Measurements from ENCODE around the gene HMG20A. TPM values are rescaled to one million over a fixed set of nuclear protein-coding genes. Genes with fewer than 3 reads are reported as not detected.

The HMG20A gene
- polyA plus RNA-seq, 1 donor from 2014 or later = 52.2 TPM

DNA sequence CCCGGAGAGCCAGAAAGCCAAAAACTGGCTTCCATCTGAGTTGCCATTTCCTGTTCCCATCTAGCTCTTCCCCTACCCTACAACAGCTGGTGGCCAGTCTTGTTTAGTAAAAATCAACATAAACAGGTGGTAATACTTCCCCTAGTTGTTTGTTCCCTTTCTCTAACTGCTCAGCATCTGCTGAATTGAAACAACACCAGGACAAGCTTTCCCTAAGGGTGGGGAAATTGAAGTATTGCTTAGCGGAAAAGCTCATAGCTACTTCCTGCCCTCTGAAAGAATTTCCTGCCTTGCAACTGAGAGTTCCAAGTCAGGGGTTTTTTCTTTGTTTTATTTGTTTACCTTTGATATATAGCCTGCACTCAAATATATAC, 66.8 kb downstream of the HMG20A start:
- Histone ChIP-seq H3K79me2 (replicated peaks; ENCODE audit: insufficient read depth, low read length) (no peaks in the 10 kb centered on the region), H3K4me3 (ENCODE audit: low read length) (no peak overlapping the region), H3K9ac (ENCODE audit: low read length) (no peak overlapping the region), H3K27me3 (ENCODE audit: insufficient read depth, low read depth, low read length) (no peaks in the 10 kb centered on the region), H3F3A (ENCODE audit: insufficient read depth, low read length, poor library complexity, severe bottlenecking) (no peaks in the 10 kb centered on the region), H2AFZ (ENCODE audit: low read depth, low read length) (no peak overlapping the region), H3K9me2 (ENCODE audit: insufficient read depth, low read length) (no peaks in the 10 kb centered on the region), H3K4me2 (ENCODE audit: low read length) (no peak overlapping the region), H3K9me3 (ENCODE audit: low read length) (no peaks in the 10 kb centered on the region), H3K27ac (ENCODE audit: low read length) (no peak overlapping the region), H3K36me3 (ENCODE audit: insufficient read depth, low read length) (no peaks in the 10 kb centered on the region), H4K20me1 (ENCODE audit: insufficient read depth) (no peaks in the 10 kb centered on the region)
- TF ChIP-seq EP300 (conservative IDR thresholded peaks at IDR 0.05; ENCODE audit: poor library complexity, severe bottlenecking) (no peak), SMC3 (conservative IDR thresholded peaks at IDR 0.05; ENCODE audit: poor library complexity) (no peak), TAF1 (IDR thresholded peaks at IDR 0.05; ENCODE audit: low read depth) (no peak), EZH2 (IDR thresholded peaks at IDR 0.05; ENCODE audit: borderline replicate concordance, insufficient read depth, low read length, poor library complexity, severe bottlenecking) (no peak), RAD21 (conservative IDR thresholded peaks at IDR 0.05) (no peak), MXI1 (conservative IDR thresholded peaks at IDR 0.05; ENCODE audit: poor library complexity, severe bottlenecking) (no peak), POLR2AphosphoS5 (IDR thresholded peaks at IDR 0.05) (no peak)
- TF ChIP-seq, protein P1, sequence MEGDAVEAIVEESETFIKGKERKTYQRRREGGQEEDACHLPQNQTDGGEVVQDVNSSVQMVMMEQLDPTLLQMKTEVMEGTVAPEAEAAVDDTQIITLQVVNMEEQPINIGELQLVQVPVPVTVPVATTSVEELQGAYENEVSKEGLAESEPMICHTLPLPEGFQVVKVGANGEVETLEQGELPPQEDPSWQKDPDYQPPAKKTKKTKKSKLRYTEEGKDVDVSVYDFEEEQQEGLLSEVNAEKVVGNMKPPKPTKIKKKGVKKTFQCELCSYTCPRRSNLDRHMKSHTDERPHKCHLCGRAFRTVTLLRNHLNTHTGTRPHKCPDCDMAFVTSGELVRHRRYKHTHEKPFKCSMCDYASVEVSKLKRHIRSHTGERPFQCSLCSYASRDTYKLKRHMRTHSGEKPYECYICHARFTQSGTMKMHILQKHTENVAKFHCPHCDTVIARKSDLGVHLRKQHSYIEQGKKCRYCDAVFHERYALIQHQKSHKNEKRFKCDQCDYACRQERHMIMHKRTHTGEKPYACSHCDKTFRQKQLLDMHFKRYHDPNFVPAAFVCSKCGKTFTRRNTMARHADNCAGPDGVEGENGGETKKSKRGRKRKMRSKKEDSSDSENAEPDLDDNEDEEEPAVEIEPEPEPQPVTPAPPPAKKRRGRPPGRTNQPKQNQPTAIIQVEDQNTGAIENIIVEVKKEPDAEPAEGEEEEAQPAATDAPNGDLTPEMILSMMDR (IDR thresholded peaks at IDR 0.05; ENCODE audit: poor library complexity, severe bottlenecking) = no peak
- TF ChIP-seq, protein P2, sequence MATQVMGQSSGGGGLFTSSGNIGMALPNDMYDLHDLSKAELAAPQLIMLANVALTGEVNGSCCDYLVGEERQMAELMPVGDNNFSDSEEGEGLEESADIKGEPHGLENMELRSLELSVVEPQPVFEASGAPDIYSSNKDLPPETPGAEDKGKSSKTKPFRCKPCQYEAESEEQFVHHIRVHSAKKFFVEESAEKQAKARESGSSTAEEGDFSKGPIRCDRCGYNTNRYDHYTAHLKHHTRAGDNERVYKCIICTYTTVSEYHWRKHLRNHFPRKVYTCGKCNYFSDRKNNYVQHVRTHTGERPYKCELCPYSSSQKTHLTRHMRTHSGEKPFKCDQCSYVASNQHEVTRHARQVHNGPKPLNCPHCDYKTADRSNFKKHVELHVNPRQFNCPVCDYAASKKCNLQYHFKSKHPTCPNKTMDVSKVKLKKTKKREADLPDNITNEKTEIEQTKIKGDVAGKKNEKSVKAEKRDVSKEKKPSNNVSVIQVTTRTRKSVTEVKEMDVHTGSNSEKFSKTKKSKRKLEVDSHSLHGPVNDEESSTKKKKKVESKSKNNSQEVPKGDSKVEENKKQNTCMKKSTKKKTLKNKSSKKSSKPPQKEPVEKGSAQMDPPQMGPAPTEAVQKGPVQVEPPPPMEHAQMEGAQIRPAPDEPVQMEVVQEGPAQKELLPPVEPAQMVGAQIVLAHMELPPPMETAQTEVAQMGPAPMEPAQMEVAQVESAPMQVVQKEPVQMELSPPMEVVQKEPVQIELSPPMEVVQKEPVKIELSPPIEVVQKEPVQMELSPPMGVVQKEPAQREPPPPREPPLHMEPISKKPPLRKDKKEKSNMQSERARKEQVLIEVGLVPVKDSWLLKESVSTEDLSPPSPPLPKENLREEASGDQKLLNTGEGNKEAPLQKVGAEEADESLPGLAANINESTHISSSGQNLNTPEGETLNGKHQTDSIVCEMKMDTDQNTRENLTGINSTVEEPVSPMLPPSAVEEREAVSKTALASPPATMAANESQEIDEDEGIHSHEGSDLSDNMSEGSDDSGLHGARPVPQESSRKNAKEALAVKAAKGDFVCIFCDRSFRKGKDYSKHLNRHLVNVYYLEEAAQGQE (IDR thresholded peaks at IDR 0.05; ENCODE audit: borderline replicate concordance) = no peak

DNA sequence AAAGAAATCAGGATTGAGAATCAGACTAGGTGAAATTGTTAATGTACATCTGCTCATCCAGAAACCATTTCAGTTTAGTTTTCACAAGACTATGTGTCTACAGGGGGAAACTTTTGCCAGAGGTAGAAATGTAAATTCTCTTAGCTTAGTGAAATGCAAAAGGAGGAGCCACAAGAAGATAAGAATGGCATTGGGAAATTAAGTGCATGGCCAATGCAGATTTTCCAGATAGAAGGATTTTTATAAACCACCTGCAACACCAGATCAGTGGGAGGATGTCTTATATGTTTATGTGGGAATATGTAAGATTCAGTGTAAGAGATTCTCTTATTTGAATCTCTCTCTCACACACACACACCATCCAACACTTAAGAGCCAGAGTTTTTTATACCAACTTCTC, 67.2 kb downstream of the HMG20A start:
- Histone ChIP-seq H3K27me3 (ENCODE audit: insufficient read depth, low read depth, low read length) (no peaks in the 10 kb centered on the region), H3K9ac (ENCODE audit: low read length) (no peak overlapping the region), H3K9me3 (ENCODE audit: low read length) (no peaks in the 10 kb centered on the region), H3K9me2 (ENCODE audit: insufficient read depth, low read length) (no peaks in the 10 kb centered on the region), H3K79me2 (replicated peaks; ENCODE audit: insufficient read depth, low read length) (no peaks in the 10 kb centered on the region), H3F3A (ENCODE audit: insufficient read depth, low read length, poor library complexity, severe bottlenecking) (no peaks in the 10 kb centered on the region), H3K4me2 (ENCODE audit: low read length) (no peak overlapping the region), H3K27ac (ENCODE audit: low read length) (no peak overlapping the region), H2AFZ (ENCODE audit: low read depth, low read length) (no peak overlapping the region), H3K36me3 (ENCODE audit: insufficient read depth, low read length) (no peaks in the 10 kb centered on the region), H4K20me1 (ENCODE audit: insufficient read depth) (no peaks in the 10 kb centered on the region), H3K4me3 (ENCODE audit: low read length) (no peak overlapping the region)
- TF ChIP-seq, protein P2 (IDR thresholded peaks at IDR 0.05; ENCODE audit: borderline replicate concordance) = no peak
- TF ChIP-seq EZH2 (IDR thresholded peaks at IDR 0.05; ENCODE audit: borderline replicate concordance, insufficient read depth, low read length, poor library complexity, severe bottlenecking) (no peak), RAD21 (conservative IDR thresholded peaks at IDR 0.05) (no peak), EP300 (conservative IDR thresholded peaks at IDR 0.05; ENCODE audit: poor library complexity, severe bottlenecking) (no peak), TAF1 (IDR thresholded peaks at IDR 0.05; ENCODE audit: low read depth) (no peak), MXI1 (conservative IDR thresholded peaks at IDR 0.05; ENCODE audit: poor library complexity, severe bottlenecking) (no peak), POLR2AphosphoS5 (IDR thresholded peaks at IDR 0.05) (no peak), SMC3 (conservative IDR thresholded peaks at IDR 0.05; ENCODE audit: poor library complexity) (no peak)
- TF ChIP-seq, protein P1 (IDR thresholded peaks at IDR 0.05; ENCODE audit: poor library complexity, severe bottlenecking) = no peak
